OCI-LY7 (cell line): ENCODE measurements around the gene IP6K3. TPM values are rescaled to one million over a fixed set of nuclear protein-coding genes. Genes with fewer than 3 reads are reported as not detected.

Experiments
- BruUV-seq: library from RNA; stranded (reverse); fragments of 400-500 nt; replicated peaks from 2 replicates; lab custom pipeline; 2021; lab: Mats Ljungman, UMichigan
- CTCF ChIA-PET: fragments of 300-600 bp; sonication (Branson Sonifier 250); formaldehyde crosslinking; loops from one replicate; lab custom pipeline; 2022; ENCODE audit warnings: antibody characterized with exemption; ENCODE audit not compliant: unreplicated experiment; lab: Charles Lee
- POLR2A ChIA-PET: fragments of 300-600 bp; sonication (Branson Sonifier 250); formaldehyde crosslinking; loops from one replicate; lab custom pipeline; 2022; ENCODE audit warnings: antibody characterized with exemption; lab: Charles Lee
- DNase-seq: peaks from one replicate; pipeline ENCODE4 v3.0.0-alpha.2; 2015; ENCODE audit warnings: low spot score
- H2AFZ ChIP-seq: fragments of 200-600 bp; sonication (generic), shearing (Covaris generic); 2 replicates; pipeline ENCODE4 v1.6.1; 2014; ENCODE audit warnings: mild to moderate bottlenecking, antibody characterized with exemption, low read length, moderate library complexity
- H3K27ac ChIP-seq: fragments of 200-600 bp; sonication (generic); 2 replicates; pipeline ENCODE4 v1.5.1; 2014; ENCODE audit warnings: mixed run types, low read depth, mild to moderate bottlenecking, moderate library complexity, low read length, inconsistent platforms; ENCODE audit not compliant: poor library complexity, severe bottlenecking
- H3K36me3 ChIP-seq: fragments of 200-600 bp; sonication (generic); 2 replicates; pipeline ENCODE4 v1.6.1; 2014; ENCODE audit warnings: mild to moderate bottlenecking, antibody characterized with exemption, low read length, moderate library complexity, mixed read lengths; ENCODE audit not compliant: insufficient read depth
- H3K4me1 ChIP-seq: fragments of 200-600 bp; sonication (generic); 2 replicates; pipeline ENCODE4 v1.5.1; 2014; ENCODE audit warnings: mild to moderate bottlenecking, low read length; ENCODE audit not compliant: insufficient read depth, poor library complexity, severe bottlenecking
- H3K4me2 ChIP-seq: fragments of 200-600 bp; sonication (generic); 2 replicates; pipeline ENCODE4 v1.6.1; 2014; ENCODE audit warnings: mild to moderate bottlenecking, low read length
- H3K4me3 ChIP-seq: fragments of 200-600 bp; sonication (generic); 2 replicates; pipeline ENCODE4 v1.5.1; 2014; ENCODE audit warnings: mild to moderate bottlenecking, low read depth, low read length; ENCODE audit not compliant: poor library complexity, severe bottlenecking
- H3K79me2 ChIP-seq: fragments of 200-600 bp; sonication (generic); 2 replicates; pipeline ENCODE4 v1.6.1; 2016; ENCODE audit warnings: low read depth, mild to moderate bottlenecking, low read length, moderate library complexity, mixed read lengths; ENCODE audit not compliant: insufficient read depth
- H3K9me2 ChIP-seq: fragments of 200-600 bp; sonication (generic); 2 replicates; pipeline ENCODE4 v1.6.1; 2016; ENCODE audit warnings: mild to moderate bottlenecking, low read length, mixed read lengths; ENCODE audit not compliant: insufficient read depth
- H3K9me3 ChIP-seq: fragments of 200-600 bp; sonication (generic); 2 replicates; pipeline ENCODE4 v1.6.1; 2014; ENCODE audit warnings: mild to moderate bottlenecking, mixed run types, low read length, mixed read lengths
- H4K20me1 ChIP-seq: fragments of 200-600 bp; sonication (generic); 2 replicates; pipeline ENCODE4 v1.6.1; 2014; ENCODE audit warnings: mild to moderate bottlenecking, antibody characterized with exemption, low read length, moderate library complexity, mixed read lengths; ENCODE audit not compliant: insufficient read depth
- CTCF ChIP-seq: fragments of 200-600 bp; sonication (generic); conservative IDR thresholded peaks from 2 replicates; pipeline ENCODE4 v1.5.1; 2014; ENCODE audit warnings: mild to moderate bottlenecking, antibody characterized with exemption, low read length, moderate library complexity, mixed read lengths
- EZH2phosphoT487 ChIP-seq: fragments of 200-600 bp; sonication (generic); IDR thresholded peaks from 2 replicates; pipeline ENCODE4 v1.6.1; 2018; ENCODE audit warnings: low read depth, borderline replicate concordance, mild to moderate bottlenecking, mixed run types, antibody characterized with exemption, low read length, moderate library complexity, mixed read lengths
- intact Hi-C: fragments of 100-400 bp; cut with micrococcal nuclease; formaldehyde crosslinking; loops from one replicate; pipeline ENCODE4 v1.10.0; 2022; ENCODE audit not compliant: unreplicated experiment
- total RNA-seq, 2 experiments: library from RNA; depleted of rRNA in 1 of 2; stranded (reverse); fragments of >200 nt in 1 of 2; shearing (Covaris generic) in 1 of 2; gene quantifications; 2 replicates each; pipeline ENCODE4 v1.2.3, GENCODE V29; 2014 to 2022

The IP6K3 gene
- total RNA-seq, 2 experiments from 2014 or later = not detected

- Histone ChIP-seq H3K27ac (no peak overlapping the region), H3K4me1 (no peaks in the 10 kb centered on the region), H3K4me3 (no peak overlapping the region), H3K9me2 (no peaks in the 10 kb centered on the region), H2AFZ (no peak overlapping the region), H3K9me3 (no peaks in the 10 kb centered on the region), H3K79me2 (no peaks in the 10 kb centered on the region), H3K36me3 (peaks cover 99% of the 10 kb centered on the region), H3K4me2 (no peak overlapping the region), H4K20me1 (no peaks in the 10 kb centered on the region)
- BruUV-seq = no TSS peak
- no peak for TF ChIP-seq CTCF
- no peak for TF ChIP-seq EZH2phosphoT487
- DNase-seq = no peak
- intact Hi-C loops = no loop called here
- ChIA-PET CTCF (interaction anchor here (0.9 kb wide), 1 partner anchor 10 kb away, joined by 5 read pairs; no protein-coding TSS in a partner anchor), POLR2A (no interaction called here)
Measured at GRCh38 chr6:33686981-33687975, 59.4 kb downstream of the IP6K3 start.

GRCh38 chr6:33686225-33686924, 60.3 kb downstream of the IP6K3 start:
- Histone ChIP-seq H3K4me1 (no peaks in the 10 kb centered on the region), H3K27ac (no peak overlapping the region), H2AFZ (no peak overlapping the region), H3K36me3 (peaks cover 97% of the 10 kb centered on the region), H3K9me2 (no peaks in the 10 kb centered on the region), H4K20me1 (no peaks in the 10 kb centered on the region), H3K4me2 (no peak overlapping the region), H3K4me3 (no peak overlapping the region), H3K79me2 (no peaks in the 10 kb centered on the region), H3K9me3 (no peaks in the 10 kb centered on the region)
- intact Hi-C loops = no loop called here
- TF ChIP-seq CTCF (no peak), EZH2phosphoT487 (no peak)
- no TSS peak for BruUV-seq
- DNase-seq = no peak
- CTCF ChIA-PET = interaction anchor here (0.9 kb wide), 1 partner anchor 11 kb away, joined by 5 read pairs; no protein-coding TSS in a partner anchor
- POLR2A ChIA-PET = no interaction called here
